ENCODE results near the gene SHISA3. TPM values are rescaled to one million over a fixed set of nuclear protein-coding genes. Genes with fewer than 3 reads are reported as not detected.

SHISA3 gene
- total and polyA plus RNA-seq, 2 experiments from 2014 or later, result 0.26 to 0.65 TPM

DNA sequence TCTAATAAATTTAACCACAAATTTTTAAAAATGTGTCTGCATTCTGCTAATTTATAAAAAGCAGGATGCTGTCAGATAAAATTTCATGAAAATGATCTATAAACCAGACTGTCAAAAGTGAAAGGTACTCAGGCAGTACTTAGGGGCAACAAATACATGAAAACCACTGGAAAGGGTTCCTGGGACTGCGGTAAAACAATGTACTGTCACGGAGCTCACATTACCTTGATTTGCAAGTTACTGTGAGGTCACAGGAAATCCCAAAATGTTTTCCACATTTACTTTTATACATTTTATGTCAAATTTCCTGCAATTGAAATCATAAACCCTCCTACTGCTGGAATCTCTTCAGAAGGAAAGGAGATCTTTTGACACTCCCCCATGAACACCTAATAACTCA lies 45.3 kb downstream of the SHISA3 start:
- H3K27ac ChIP-seq, result no peak overlapping the region
- no peaks in the 10 kb centered on the region for H3F3A ChIP-seq (ENCODE audit: insufficient read depth)
- no peaks in the 10 kb centered on the region for H3K4me1 ChIP-seq (ENCODE audit: insufficient read depth)
- no peak overlapping the region for H3K4me3 ChIP-seq
- TF ChIP-seq EZH2 (IDR thresholded peaks at IDR 0.05; ENCODE audit: insufficient read depth, poor library complexity, severe bottlenecking), result no peak
- no peak for TF ChIP-seq EZH2phosphoT487 (IDR thresholded peaks at IDR 0.05; ENCODE audit: insufficient read depth, low read depth)
- in situ Hi-C loops (cut with MboI), result no loop called here
- WGBS, 2 experiments (ENCODE audit: low coverage in 1 of 2, low lambda C conversion rate in 2 of 2, missing lambda C conversion rate in 2 of 2), result 92% methylated on average over 2 of the region's 2 CpGs
- DNase-seq, result no peak
- H3K9me2 ChIP-seq (ENCODE audit: insufficient read depth), result no peaks in the 10 kb centered on the region
- no peaks in the 10 kb centered on the region; the same call in 1 of the 2 replicates for H3K27me3 ChIP-seq (replicated peaks; ENCODE audit: insufficient read depth)
- no peaks in the 10 kb centered on the region for H3K36me3 ChIP-seq (ENCODE audit: low read depth)
- no peaks in the 10 kb centered on the region for H4K20me1 ChIP-seq (ENCODE audit: insufficient read depth)
- no peak overlapping the region for H3K4me2 ChIP-seq (ENCODE audit: unreplicated experiment)
- H3K9me3 ChIP-seq (ENCODE audit: low read depth), result no peaks in the 10 kb centered on the region
- no peaks in the 10 kb centered on the region for H3K79me2 ChIP-seq (ENCODE audit: insufficient read depth)
- no peak overlapping the region for H3K9ac ChIP-seq
- H2AFZ ChIP-seq, result no peak overlapping the region

DNA sequence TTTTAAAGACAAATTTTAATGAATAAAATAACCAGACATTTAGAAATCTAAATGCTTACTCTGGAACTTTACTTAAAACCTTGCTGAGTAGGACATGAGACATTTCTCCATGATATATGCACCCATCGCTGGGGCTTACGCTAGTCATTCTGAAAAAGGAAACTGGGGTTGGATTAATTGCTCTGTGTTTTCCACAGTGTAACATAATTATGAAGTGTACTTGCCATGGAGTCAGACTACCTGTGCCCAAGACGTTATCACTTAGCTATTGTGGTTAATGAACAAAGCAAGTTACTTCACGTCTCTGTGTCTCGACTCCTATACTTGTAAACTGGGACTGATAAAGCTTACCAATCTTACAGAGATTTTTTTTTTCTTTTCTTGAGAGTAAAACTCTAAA lies 47.8 kb downstream of the SHISA3 start:
- Histone ChIP-seq H4K20me1 (ENCODE audit: insufficient read depth) (no peaks in the 10 kb centered on the region), H3K4me1 (ENCODE audit: insufficient read depth) (no peaks in the 10 kb centered on the region), H3K36me3 (ENCODE audit: low read depth) (no peaks in the 10 kb centered on the region), H3K4me2 (ENCODE audit: unreplicated experiment) (no peak overlapping the region), H3K4me3 (no peak overlapping the region), H3K79me2 (ENCODE audit: insufficient read depth) (no peaks in the 10 kb centered on the region), H3K27me3 (replicated peaks; ENCODE audit: insufficient read depth) (no peaks in the 10 kb centered on the region), H3K9me2 (ENCODE audit: insufficient read depth) (no peaks in the 10 kb centered on the region), H3K9ac (no peak overlapping the region), H3F3A (ENCODE audit: insufficient read depth) (no peaks in the 10 kb centered on the region), H2AFZ (no peak overlapping the region), H3K27ac (no peak overlapping the region), H3K9me3 (ENCODE audit: low read depth) (no peaks in the 10 kb centered on the region)
- in situ Hi-C loops (cut with MboI), result no loop called here
- WGBS, 2 experiments (ENCODE audit: low coverage in 1 of 2, low lambda C conversion rate in 2 of 2, missing lambda C conversion rate in 2 of 2), result 82 to 85% methylated on average over 5 of the region's 5 CpGs
- TF ChIP-seq EZH2 (IDR thresholded peaks at IDR 0.05; ENCODE audit: insufficient read depth, poor library complexity, severe bottlenecking) (no peak), EZH2phosphoT487 (IDR thresholded peaks at IDR 0.05; ENCODE audit: insufficient read depth, low read depth) (no peak)
- no peak for DNase-seq

DNA sequence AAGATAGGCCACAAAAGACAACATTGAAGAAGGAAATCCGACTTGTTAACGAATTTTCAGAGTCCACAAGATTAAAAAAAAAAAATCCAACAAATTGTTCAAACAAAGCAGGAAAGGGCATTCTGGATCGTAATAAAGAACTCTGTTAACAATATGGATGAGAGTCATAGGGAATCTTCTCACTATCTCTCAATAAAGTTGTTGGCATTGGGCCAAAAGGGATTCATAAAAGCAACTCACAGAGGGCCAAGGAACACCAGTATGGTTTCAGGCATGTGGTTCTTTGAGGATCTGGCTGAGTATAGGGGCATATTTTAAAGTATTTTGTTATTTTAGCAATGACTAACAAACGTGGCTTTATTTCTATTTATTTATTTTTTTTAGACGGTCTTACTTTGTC lies 49.5 kb downstream of the SHISA3 start:
- H3K9ac ChIP-seq, result no peak overlapping the region
- 41 to 46% methylated on average over 5 of the region's 5 CpGs for WGBS, 2 experiments (ENCODE audit: low coverage in 1 of 2, low lambda C conversion rate in 2 of 2, missing lambda C conversion rate in 2 of 2)

More for the DNA sequence above, 49.5 kb downstream of the SHISA3 start:
- Histone ChIP-seq H2AFZ (no peak overlapping the region), H3K79me2 (ENCODE audit: insufficient read depth) (no peaks in the 10 kb centered on the region), H3K36me3 (ENCODE audit: low read depth) (no peaks in the 10 kb centered on the region), H3K4me1 (ENCODE audit: insufficient read depth) (no peaks in the 10 kb centered on the region), H3F3A (ENCODE audit: insufficient read depth) (no peaks in the 10 kb centered on the region), H3K9me2 (ENCODE audit: insufficient read depth) (no peaks in the 10 kb centered on the region), H3K4me3 (no peak overlapping the region), H3K27ac (no peak overlapping the region), H3K4me2 (ENCODE audit: unreplicated experiment) (no peak overlapping the region), H4K20me1 (ENCODE audit: insufficient read depth) (no peaks in the 10 kb centered on the region), H3K27me3 (replicated peaks; ENCODE audit: insufficient read depth) (no peaks in the 10 kb centered on the region), H3K9me3 (ENCODE audit: low read depth) (no peaks in the 10 kb centered on the region)
- no peak for DNase-seq
- in situ Hi-C loops (cut with MboI), result no loop called here
- TF ChIP-seq EZH2 (IDR thresholded peaks at IDR 0.05; ENCODE audit: insufficient read depth, poor library complexity, severe bottlenecking) (no peak), EZH2phosphoT487 (IDR thresholded peaks at IDR 0.05; ENCODE audit: insufficient read depth, low read depth) (no peak)

Other genes starting within 250 kb of the SHISA3 start
- not detected in 2 replicates for gene BEND4, start 244.8 kb upstream of the SHISA3 start, total RNA-seq (2014; rRNA removed; shearing (Covaris generic))
- not detected in 2 replicates for gene BEND4, start 244.8 kb upstream of the SHISA3 start, polyA plus RNA-seq (2016; fragmentation: Nextera tagmentation; extraction: Ambion mirVana)